GM21390 (cell line): ENCODE measurements around the gene DRC3.
"Not testable (repeated sequence)": the region's sequence is repeated elsewhere in the genome, so short reads cannot be mapped to it uniquely, and the experiment has no call there.

Source experiments
- ATAC-seq: cut with Tn5 transposase; IDR thresholded peaks from one replicate; pipeline ENCODE4 v1.9.1; 2021; ENCODE audit not compliant: unreplicated experiment

DRC3 gene

DNA sequence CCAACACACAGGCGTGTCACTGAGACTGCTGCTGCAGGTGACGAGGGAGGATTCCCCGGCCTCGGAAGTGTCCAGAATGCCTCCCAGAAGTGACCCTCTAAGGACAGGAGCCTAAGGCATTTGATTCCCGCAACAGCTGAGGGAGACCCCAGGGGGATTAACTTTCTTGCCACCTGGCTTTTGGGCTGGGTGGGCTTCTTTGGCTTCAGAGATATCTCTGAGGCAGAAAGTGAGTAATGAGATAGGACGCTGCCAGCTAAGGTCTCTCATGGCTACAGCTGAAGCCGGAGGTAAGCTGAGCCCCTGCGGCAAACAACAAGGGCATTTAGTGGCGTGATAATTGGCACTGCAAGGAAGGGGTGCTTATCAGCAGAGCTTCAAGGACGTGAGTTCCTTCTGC lies 17.0 kb downstream of the DRC3 start:
- no peak for ATAC-seq

DNA sequence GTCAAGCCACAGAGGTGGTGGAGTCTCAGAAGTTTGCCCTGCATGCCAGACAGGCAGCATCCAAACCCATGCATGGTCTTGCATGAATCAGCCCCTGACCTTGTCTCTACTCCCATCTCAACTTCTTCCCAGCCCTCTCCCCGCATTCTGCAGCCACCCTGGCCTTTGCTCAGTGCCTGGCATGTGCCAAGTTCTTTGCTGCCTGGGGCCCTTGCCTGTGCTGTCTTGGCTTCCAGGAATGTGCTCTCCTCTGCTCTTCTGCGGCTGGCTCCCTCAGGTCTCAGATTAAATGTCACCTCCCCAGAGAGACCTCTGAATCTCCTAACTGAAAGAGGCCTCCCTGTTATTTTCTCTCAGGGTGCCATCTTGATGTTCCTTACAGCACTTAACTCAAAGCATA lies 17.6 kb downstream of the DRC3 start:
- no peak for ATAC-seq

DNA sequence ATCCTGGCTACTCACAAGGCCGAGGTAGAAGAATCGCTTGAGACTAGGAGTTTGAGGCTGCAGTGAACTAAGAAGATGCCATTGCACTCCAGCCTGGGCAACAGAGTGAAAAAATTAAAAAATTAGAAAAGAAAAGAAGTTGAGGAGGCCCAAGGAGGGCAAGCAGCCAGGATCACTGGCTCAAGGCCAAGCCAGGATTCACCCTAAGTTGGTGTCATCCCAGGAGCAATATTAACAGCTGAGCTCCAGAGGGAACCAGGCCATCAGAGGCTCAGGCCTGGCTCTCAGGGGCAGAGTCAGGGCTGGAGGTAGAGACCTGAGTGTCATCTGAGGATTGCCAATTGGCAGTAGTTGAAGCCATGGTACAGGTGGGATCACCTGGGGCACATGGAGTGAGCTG lies 20.7 kb downstream of the DRC3 start:
- ATAC-seq: no peak

DNA sequence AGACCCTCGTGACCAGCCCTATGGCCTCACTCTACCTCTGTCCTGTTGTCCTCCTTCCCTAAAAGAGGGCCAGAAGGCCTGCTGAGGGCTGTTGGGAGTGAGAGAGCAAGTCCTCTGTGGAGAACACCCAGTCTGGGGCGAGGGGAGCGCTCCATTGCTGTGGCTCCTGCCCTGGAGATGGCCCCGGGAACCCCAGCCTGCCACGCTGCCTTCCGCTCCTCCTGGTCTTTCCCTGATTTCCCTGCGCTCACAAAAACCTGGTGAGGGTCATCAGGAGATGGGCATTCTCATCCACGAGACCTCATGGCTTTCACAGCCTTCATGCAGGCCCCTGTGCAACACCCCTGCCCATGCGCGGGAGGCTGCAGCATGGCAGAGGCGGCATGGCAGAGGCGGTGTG lies 21.2 kb downstream of the DRC3 start:
- ATAC-seq: no peak

- no peak for ATAC-seq
These were observed 21.8 kb downstream of the DRC3 start for GRCh38 chr17:17994271-17995069.

DNA sequence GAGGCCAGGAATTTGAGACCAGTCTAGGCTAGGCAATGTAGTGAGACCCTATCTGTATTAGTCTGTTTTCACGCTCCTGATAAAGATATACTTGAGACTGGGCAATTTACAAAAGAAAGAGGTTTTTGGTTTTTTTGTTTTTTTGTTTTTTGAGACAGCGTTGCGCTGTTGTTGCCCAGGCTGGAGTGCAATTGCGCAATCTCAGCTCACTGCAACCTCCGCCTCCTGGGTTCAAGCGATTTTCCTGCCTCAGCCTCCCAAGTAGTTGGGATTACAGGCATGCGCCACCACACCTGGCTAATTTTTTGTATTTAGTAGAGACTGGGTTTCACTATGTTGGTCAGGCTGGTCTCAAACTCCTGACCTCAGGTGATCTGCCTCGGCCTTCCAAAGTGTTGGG lies 23.2 kb downstream of the DRC3 start:
- not testable (repeated sequence) for ATAC-seq

- no peak for ATAC-seq
These were observed 26.3 kb downstream of the DRC3 start for GRCh38 chr17:17998934-17999333.

DNA sequence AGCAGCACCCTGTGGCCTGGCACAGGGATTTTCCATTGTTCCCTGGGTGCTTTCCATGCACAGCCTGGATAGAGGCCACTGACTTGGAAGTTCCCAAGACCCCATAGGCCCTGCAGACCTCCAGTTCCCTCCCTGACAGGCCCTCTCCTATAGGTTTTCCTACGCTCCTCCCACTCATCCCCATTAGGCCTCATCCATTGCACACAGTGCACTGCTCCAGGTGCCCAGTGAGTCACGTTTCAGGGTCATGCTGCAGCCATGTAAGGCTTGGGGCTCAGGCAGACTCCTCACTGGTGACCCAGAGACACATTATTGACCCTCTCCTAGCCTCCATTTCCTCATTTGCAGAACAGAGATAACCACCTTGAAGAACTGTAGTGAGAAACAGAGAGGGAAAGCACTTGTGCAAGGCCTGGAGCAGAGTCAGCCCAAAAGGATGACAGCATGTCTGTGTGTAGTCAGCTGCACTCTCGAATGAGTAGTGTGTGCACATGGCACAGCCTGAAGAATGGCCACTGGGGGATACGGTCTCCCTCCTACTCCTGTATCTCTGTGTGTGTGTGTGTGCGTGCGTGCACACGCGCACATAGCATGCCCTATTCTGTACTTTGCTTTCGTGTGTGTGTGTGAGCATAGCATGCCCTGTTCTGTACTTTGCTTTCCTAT lies 26.8 kb downstream of the DRC3 start:
- ATAC-seq: no peak

GRCh38 chr17:18000030-18000408 lies 27.4 kb downstream of the DRC3 start:
- ATAC-seq: no peak

- ATAC-seq: no peak
These were observed 29.5 kb downstream of the DRC3 start for GRCh38 chr17:18002171-18002570.

DNA sequence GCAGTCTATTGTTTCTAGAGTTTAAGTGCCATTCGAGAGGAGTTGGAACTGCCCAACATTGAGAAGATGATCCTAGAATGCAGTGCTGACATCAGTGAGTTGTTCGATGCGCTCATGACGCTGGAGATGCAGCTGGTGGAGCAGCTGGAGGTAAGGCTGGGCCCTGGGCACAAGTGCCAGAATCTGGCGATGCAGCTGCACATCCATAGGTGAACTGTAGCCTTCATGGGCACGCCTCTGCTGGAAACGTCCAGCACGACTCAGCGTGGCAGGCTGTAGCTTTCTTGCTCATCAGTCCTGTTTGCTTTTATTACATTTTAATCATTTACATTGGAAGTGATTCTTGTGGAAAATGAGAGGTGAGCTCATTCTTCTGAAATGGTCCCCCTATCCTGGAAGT lies 31.7 kb downstream of the DRC3 start:
- ATAC-seq: no peak

GRCh38 chr17:18004884-18005305 lies 32.2 kb downstream of the DRC3 start:
- no peak for ATAC-seq

GRCh38 chr17:18005496-18005895 lies 32.8 kb downstream of the DRC3 start:
- no peak for ATAC-seq

- ATAC-seq: no peak
These were observed 34.0 kb downstream of the DRC3 start for GRCh38 chr17:18006495-18007239.

DNA sequence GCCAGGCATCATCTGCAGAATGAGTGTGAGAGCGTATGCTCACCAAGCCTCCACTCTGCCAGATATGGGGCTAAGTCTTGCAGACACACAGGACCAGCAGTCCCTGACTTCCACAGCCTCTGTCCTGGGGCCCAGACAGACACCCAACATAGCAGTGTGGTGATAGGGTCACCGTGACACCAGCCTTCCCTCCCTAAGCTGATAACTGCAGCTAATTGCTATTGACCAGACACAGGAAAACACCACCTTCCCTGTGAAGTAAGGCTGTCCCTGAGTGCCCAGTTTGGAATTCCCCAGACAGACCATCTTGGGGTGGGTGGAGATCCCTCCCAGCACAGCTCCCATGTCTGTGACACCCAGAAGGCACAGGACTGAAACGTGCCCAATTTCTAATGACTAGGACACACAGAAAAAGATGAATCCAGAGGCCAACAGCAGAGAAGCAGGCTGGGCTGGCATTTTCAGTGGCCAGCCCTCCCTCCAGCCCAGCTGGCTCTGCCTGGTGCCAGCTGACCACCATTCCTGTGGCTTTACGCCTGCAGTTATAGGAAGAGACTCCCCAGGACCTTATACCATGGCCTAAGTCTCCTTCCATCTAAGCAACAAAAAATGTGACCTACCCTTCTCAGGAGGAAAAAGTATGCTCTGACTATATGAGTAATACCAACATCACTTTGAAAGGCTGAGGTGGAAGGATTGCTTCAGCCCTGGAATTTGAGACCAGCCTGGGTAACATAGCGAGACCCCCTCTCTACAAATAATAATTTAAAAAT lies 36.0 kb downstream of the DRC3 start:
- no peak for ATAC-seq

- ATAC-seq: no peak
These were observed 37.2 kb downstream of the DRC3 start for GRCh38 chr17:18009609-18010420.

GRCh38 chr17:18011286-18011685 lies 38.6 kb downstream of the DRC3 start:
- ATAC-seq: no peak

GRCh38 chr17:18014006-18014405 lies 41.3 kb downstream of the DRC3 start:
- no peak for ATAC-seq

- ATAC-seq: no peak
These were observed 42.9 kb downstream of the DRC3 start for GRCh38 chr17:18015593-18015992.

- no peak for ATAC-seq
These were observed 43.8 kb downstream of the DRC3 start for GRCh38 chr17:18016426-18016825.
